Esophagus muscularis mucosa (tissue), 4 donors: ENCODE data around the gene ATL2. TPM values are rescaled to one million over a fixed set of nuclear protein-coding genes. Genes with fewer than 3 reads are reported as not detected.
A peak's percentile ranks its signal among the peaks of the same experiment; 100 is the strongest.
"Not testable (repeated sequence)": the region's sequence is repeated elsewhere in the genome, so short reads cannot be mapped to it uniquely, and the experiment has no call there.

Experiments used
- DNase-seq: peaks from one replicate; pipeline ENCODE4 v3.0.0-alpha.2; 2017; ENCODE audit errors: extremely low spot score
- H3K27ac ChIP-seq, 4 donors: fragments of 200-600 bp; sonication (generic); replicated peaks in 1 of 4; 1 replicate in 3 of 4; 2 replicates in 1 of 4; pipeline ENCODE4 v1.5.1; 2016 to 2019; ENCODE audit warnings: mild to moderate bottlenecking in 1 of 4
- H3K27me3 ChIP-seq, 4 donors: fragments of 200-600 bp; sonication (generic); one replicate each; pipeline versions ENCODE4 v1.5.1 to v1.6.0; 2016 to 2019
- H3K36me3 ChIP-seq, 4 donors: fragments of 200-600 bp; sonication (generic); one replicate each; pipeline ENCODE4 v1.5.1; 2016 to 2019
- H3K4me1 ChIP-seq, 4 donors: fragments of 200-600 bp; sonication (generic); one replicate each; pipeline ENCODE4 v1.5.1; 2016 to 2019
- H3K4me3 ChIP-seq, 4 donors: fragments of 200-600 bp; sonication (generic); 1 replicate in 2 of 4; 2 replicates in 2 of 4; pipeline ENCODE4 v1.5.1; 2016 to 2019; ENCODE audit warnings: mild to moderate bottlenecking in 4 of 4, moderate library complexity in 1 of 4
- H3K9me3 ChIP-seq, 4 donors: fragments of 200-600 bp; sonication (generic); 1 replicate in 3 of 4; 2 replicates in 1 of 4; pipeline ENCODE4 v1.5.1; 2016 to 2019
- CTCF ChIP-seq, 3 experiments: fragments of 200-600 bp in 2 of 3; fragments of 450-650 bp in 1 of 3; sonication (generic) in 2 of 3; IDR thresholded peaks; one replicate each; pipeline ENCODE4 v1.5.1; 2017 to 2019; ENCODE audit warnings: antibody characterized with exemption in 3 of 3, mild to moderate bottlenecking in 2 of 3, moderate library complexity in 1 of 3
- EP300 ChIP-seq: sonication (generic); formaldehyde crosslinking; IDR thresholded peaks from one replicate; pipeline ENCODE4 v1.6.1; 2017; ENCODE audit warnings: antibody characterized with exemption
- POLR2A ChIP-seq: fragments of 450-650 bp; IDR thresholded peaks from one replicate; pipeline ENCODE4 v1.6.1; 2017; ENCODE audit warnings: antibody characterized with exemption, moderate library complexity, mild to moderate bottlenecking, low read depth
- POLR2AphosphoS5 ChIP-seq, 2 donors: sonication (generic); formaldehyde crosslinking; IDR thresholded peaks; one replicate each; pipeline ENCODE4 v1.6.1; 2017; ENCODE audit warnings: antibody characterized with exemption in 2 of 2
- WGBS: methylation state at CpG from one replicate; pipeline ENCODE4 v1.1.5; 2018; 5-methylcytosine and 5-hydroxymethylcytosine counted together
- intact Hi-C: fragments of 100-400 bp; cut with DNase I; formaldehyde crosslinking; loops from one replicate; pipeline ENCODE4 v1.15.1; 2023
- total RNA-seq, 4 donors: library from RNA; depleted of rRNA; stranded (reverse); fragments of >200 nt; gene quantifications; one replicate each; pipeline versions ENCODE4 v1.1.0 to v1.2.1, GENCODE V29; 2016

Gene ATL2
- total RNA-seq, 4 donors from 2014 or later, result 159 to 260 (median 231) TPM

GRCh38 chr2:38387887-38388286 lies 10.8 kb upstream of the ATL2 start:
- intact Hi-C loops, result no loop called here
- Histone ChIP-seq H3K27me3 (no peaks in the 10 kb centered on the region), H3K36me3 (no peaks in the 10 kb centered on the region), H3K4me1 (peaks cover 0 to 17% (median 10%) of the 10 kb centered on the region in 4 donors), H3K27ac (no peak overlapping the region), H3K9me3 (no peaks in the 10 kb centered on the region), H3K4me3 (no peak overlapping the region)
- WGBS, result 89% methylated on average over 4 of the region's 4 CpGs
- TF ChIP-seq POLR2A (no peak), POLR2AphosphoS5 (IDR thresholded peaks at IDR 0.05) (no peak), CTCF (IDR thresholded peaks at IDR 0.05) (no peak), EP300 (no peak)
- DNase-seq, result no peak

GRCh38 chr2:38386821-38387220 lies 9.7 kb upstream of the ATL2 start:
- no peaks in the 10 kb centered on the region for H3K9me3 ChIP-seq
- intact Hi-C loops, result no loop called here
- H3K27me3 ChIP-seq, result no peaks in the 10 kb centered on the region
- peaks cover 0 to 17% (median 10%) of the 10 kb centered on the region in 4 donors for H3K4me1 ChIP-seq
- no peak for DNase-seq
- H3K4me3 ChIP-seq, result no peak overlapping the region
- 76% methylated on average over 7 of the region's 7 CpGs for WGBS
- no peak overlapping the region for H3K27ac ChIP-seq
- TF ChIP-seq EP300, result no peak
- no peak for TF ChIP-seq CTCF (IDR thresholded peaks at IDR 0.05)
- no peak for TF ChIP-seq POLR2A
- no peak for TF ChIP-seq POLR2AphosphoS5 (IDR thresholded peaks at IDR 0.05)
- no peaks in the 10 kb centered on the region for H3K36me3 ChIP-seq

- Histone ChIP-seq H3K36me3 (no peaks in the 10 kb centered on the region), H3K27ac (no peak overlapping the region), H3K4me3 (no peak overlapping the region), H3K27me3 (no peaks in the 10 kb centered on the region), H3K4me1 (peaks cover 0 to 17% (median 10%) of the 10 kb centered on the region in 4 donors), H3K9me3 (no peaks in the 10 kb centered on the region)
- DNase-seq, result peak; percentile 34
- WGBS, result 88% methylated on average over 2 of the region's 2 CpGs
- intact Hi-C loops, result no loop called here
- TF ChIP-seq POLR2A, result no peak
- TF ChIP-seq CTCF (IDR thresholded peaks at IDR 0.05), result no peak
- no peak for TF ChIP-seq POLR2AphosphoS5 (IDR thresholded peaks at IDR 0.05)
- no peak for TF ChIP-seq EP300
Measured at GRCh38 chr2:38386377-38386776, 9.3 kb upstream of the ATL2 start.

- H3K36me3 ChIP-seq, result no peaks in the 10 kb centered on the region
- intact Hi-C loops, result loop anchor here (5.0 kb wide), 1 partner anchor 343 kb away; no protein-coding TSS in a partner anchor
- TF ChIP-seq POLR2A, result no peak
- TF ChIP-seq POLR2AphosphoS5 (IDR thresholded peaks at IDR 0.05), result no peak
- no peak for TF ChIP-seq EP300
- WGBS, result 40% methylated on average over 3 of the region's 3 CpGs
- H3K4me1 ChIP-seq, result peaks cover 0 to 25% (median 10%) of the 10 kb centered on the region in 4 donors
- peak overlapping the region in 3 of 4 donors; percentile 51 to 64 (median 57) for H3K27ac ChIP-seq
- H3K27me3 ChIP-seq, result no peaks in the 10 kb centered on the region
- no peaks in the 10 kb centered on the region for H3K9me3 ChIP-seq
- DNase-seq, result no peak
- no peak overlapping the region for H3K4me3 ChIP-seq
Measured at GRCh38 chr2:38384338-38384737, 7.3 kb upstream of the ATL2 start.

GRCh38 chr2:38383741-38384140 lies 6.7 kb upstream of the ATL2 start:
- 66% methylated on average over 6 of the region's 6 CpGs for WGBS
- not testable (repeated sequence) for H3K9me3 ChIP-seq, H3K4me3 ChIP-seq, H3K27me3 ChIP-seq, H3K36me3 ChIP-seq
- DNase-seq, result peak; percentile 8
- Histone ChIP-seq H3K4me1 (peaks cover 0 to 25% (median 10%) of the 10 kb centered on the region in 4 donors), H3K27ac (peak overlapping the region; percentile 34 to 64 (median 54))
- intact Hi-C loops, result loop anchor here (5.0 kb wide), 1 partner anchor 344 kb away; no protein-coding TSS in a partner anchor
